ENCODE results near the gene BRSK2. TPM values are rescaled to one million over a fixed set of nuclear protein-coding genes. Genes with fewer than 3 reads are reported as not detected.

BRSK2 gene
- total RNA-seq, 4 donors from 2014 or later: 0.26 to 0.30 TPM; not detected in 2

DNA sequence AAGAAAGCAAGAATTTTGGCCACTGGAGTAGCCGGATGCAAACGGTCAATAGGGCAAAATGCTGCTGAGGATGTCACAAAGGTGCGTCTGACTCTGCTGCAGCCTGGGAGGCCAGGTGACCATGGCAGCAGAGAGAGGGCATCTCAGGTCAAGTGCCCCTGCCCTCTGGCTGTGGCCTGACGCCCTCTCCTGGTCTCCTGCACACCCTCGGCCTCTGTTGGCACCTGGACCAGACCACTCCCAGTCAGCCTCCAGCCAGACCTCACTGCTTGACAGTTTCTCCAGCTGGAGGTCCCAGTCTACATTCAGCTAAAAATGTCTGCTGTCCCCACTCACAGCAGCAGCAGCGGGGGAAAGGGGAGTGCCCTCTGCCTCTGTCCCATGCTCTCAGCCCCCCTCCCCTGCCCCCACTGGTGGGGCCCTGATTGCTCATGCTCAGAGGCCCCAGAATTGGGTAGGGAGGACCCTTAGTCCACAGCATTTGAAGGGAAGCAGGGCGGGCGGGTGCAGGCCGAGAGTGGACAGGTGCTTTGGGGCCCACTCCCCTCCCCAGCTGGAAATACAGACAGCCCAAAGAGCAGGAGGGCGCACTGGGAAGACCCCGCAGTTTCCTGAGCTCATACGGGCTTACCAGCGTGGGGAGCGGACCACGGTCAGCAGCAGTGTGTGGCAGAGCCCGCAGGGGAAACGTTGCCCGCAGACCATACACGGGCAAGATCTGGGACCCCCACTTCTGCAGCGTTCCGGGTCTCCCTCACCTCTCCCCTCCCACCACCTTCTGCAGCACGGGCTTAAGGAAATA, 1.6 kb upstream of the BRSK2 start:
- Histone ChIP-seq H3K27me3 (peaks cover 44% of the 10 kb centered on the region), H3K4me1 (peaks cover 20% of the 10 kb centered on the region), H3K27ac (no peak overlapping the region), H3K36me3 (no peaks in the 10 kb centered on the region), H3K4me3 (no peak overlapping the region), H3K9me3 (no peaks in the 10 kb centered on the region)
- WGBS: 66% methylated on average over 21 of the region's 22 CpGs
- DNase-seq (ENCODE audit: low spot score in 2 of 2): no peak
- TF ChIP-seq, protein P1, sequence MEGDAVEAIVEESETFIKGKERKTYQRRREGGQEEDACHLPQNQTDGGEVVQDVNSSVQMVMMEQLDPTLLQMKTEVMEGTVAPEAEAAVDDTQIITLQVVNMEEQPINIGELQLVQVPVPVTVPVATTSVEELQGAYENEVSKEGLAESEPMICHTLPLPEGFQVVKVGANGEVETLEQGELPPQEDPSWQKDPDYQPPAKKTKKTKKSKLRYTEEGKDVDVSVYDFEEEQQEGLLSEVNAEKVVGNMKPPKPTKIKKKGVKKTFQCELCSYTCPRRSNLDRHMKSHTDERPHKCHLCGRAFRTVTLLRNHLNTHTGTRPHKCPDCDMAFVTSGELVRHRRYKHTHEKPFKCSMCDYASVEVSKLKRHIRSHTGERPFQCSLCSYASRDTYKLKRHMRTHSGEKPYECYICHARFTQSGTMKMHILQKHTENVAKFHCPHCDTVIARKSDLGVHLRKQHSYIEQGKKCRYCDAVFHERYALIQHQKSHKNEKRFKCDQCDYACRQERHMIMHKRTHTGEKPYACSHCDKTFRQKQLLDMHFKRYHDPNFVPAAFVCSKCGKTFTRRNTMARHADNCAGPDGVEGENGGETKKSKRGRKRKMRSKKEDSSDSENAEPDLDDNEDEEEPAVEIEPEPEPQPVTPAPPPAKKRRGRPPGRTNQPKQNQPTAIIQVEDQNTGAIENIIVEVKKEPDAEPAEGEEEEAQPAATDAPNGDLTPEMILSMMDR (IDR thresholded peaks at IDR 0.05): no peak

DNA sequence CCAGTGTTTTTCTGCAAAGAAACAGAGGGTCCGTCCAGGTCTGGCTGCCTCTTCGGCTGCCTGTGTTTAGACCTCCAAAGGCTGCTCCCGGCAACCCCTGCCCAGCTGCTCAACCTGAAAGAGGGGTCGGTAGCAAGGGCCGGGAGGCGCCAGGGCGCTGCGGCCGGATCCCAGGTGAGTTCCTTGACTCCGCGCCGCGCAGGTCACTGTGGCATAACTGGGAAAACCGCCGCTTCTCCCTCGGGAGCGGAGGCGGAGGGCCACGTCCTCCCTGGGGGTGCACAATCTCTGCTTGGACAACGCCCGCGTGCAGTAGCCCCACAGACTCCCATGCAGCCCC, 1.0 kb upstream of the BRSK2 start:
- no peak for DNase-seq (ENCODE audit: low spot score in 2 of 2)
- WGBS: 23% methylated on average over 14 of the region's 22 CpGs
- Histone ChIP-seq H3K4me1 (peaks cover 16% of the 10 kb centered on the region), H3K27ac (no peak overlapping the region), H3K27me3 (peaks cover 50% of the 10 kb centered on the region), H3K36me3 (no peaks in the 10 kb centered on the region), H3K9me3 (no peaks in the 10 kb centered on the region), H3K4me3 (peak overlapping the region; percentile 44)
- TF ChIP-seq POLR2A (IDR thresholded peaks at IDR 0.05) (no peak), POLR2AphosphoS5 (IDR thresholded peaks at IDR 0.05) (no peak), EP300 (IDR thresholded peaks at IDR 0.05) (no peak)
- TF ChIP-seq, protein P1 (IDR thresholded peaks at IDR 0.05): no peak

DNA sequence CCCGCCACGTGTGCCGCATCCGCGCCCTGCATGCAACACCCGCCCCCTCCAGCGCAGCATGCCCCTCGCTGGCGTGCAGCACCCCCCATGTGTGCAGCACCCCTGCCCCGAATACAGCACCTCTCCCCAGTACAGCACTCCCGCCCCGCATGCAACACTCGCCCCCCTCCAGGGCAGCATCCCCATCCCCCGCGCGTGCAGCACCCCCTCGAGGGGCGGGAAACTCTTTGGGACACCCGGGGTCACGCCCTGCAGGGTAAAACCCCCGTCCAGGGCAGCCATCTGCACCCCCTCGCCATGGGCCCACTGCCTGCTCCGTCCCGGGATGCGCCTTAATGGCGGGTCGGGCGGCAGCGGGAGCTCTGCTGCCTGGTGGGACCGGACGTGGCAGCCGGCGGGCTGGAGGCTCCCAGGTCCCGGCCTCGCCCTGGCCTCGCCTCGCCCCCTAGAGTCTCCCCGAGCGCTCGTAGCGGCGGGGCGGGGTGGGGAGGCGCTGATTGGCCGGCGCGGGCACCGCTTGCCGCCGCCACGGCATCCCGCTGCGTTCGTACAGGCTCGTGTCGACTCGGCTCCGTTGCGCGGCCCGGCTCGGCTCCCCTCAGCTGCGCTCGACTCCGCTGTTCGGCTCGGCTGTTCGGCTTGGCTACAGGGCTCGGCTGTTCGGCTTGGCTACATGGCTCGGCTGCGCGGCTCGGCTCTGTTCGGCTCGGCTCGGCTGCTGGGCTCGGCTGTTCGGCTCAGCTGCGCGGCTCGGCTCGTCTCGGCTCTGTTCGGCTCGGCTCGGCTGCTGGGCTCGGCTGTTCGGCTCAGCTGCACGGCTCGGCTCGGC, 417 bp upstream of the BRSK2 start:
- 0% methylated on average over 7 of the region's 92 CpGs for WGBS
- TF ChIP-seq POLR2AphosphoS5 (IDR thresholded peaks at IDR 0.05) (peak in 1 of 3 donors; percentile 20), EP300 (IDR thresholded peaks at IDR 0.05) (no peak)
- H3K27me3 ChIP-seq: peaks cover 49% of the 10 kb centered on the region
- H3K4me1 ChIP-seq: peaks cover 16% of the 10 kb centered on the region
- no peaks in the 10 kb centered on the region for H3K9me3 ChIP-seq
- H3K27ac ChIP-seq: no peak overlapping the region
- H3K36me3 ChIP-seq: no peaks in the 10 kb centered on the region
- H3K4me3 ChIP-seq: peak overlapping the region; percentile 44
- DNase-seq (ENCODE audit: low spot score in 2 of 2): peak; percentile 98

DNA sequence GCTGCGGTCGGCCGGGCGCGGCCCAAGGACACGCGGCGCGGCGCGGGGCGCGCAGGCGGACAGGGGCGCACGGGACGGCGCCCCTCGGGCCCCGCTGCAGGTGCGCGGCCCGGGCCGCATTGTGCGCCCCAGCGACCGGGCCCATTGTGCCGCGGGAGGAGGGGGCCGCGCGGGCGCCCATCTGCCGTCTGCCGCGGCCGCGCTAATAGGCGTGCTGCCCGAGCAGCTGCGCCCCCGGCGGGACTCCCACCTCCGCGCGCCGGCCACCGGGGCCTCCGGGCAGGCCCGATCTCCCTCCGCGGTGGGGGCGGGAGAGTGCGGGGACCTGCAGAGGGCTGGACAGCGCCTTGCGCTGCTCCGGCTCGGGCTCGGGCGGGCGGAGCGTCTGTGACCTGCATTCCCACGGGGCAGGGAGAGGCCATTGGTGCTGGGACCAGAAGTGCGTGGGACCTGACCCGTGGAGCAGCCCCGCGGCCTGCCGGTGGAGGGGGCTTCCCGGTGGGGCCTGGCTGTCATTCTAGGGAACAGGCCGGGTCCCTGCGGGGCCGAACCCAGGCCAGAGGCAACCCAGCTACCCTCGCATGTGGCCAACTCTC, 933 bp downstream of the BRSK2 start:
- Histone ChIP-seq H3K36me3 (no peaks in the 10 kb centered on the region), H3K27ac (no peak overlapping the region), H3K9me3 (no peaks in the 10 kb centered on the region), H3K27me3 (peaks cover 58% of the 10 kb centered on the region), H3K4me3 (peak overlapping the region; percentile 2), H3K4me1 (peaks cover 16% of the 10 kb centered on the region)
- no peak for DNase-seq (ENCODE audit: low spot score in 2 of 2)
- TF ChIP-seq, protein P1 (IDR thresholded peaks at IDR 0.05): no peak
- TF ChIP-seq POLR2A (IDR thresholded peaks at IDR 0.05) (no peak), POLR2AphosphoS5 (IDR thresholded peaks at IDR 0.05) (no peak), EP300 (IDR thresholded peaks at IDR 0.05) (no peak)
- WGBS: no CpG with 5 or more reads among the region's 73 CpGs

DNA sequence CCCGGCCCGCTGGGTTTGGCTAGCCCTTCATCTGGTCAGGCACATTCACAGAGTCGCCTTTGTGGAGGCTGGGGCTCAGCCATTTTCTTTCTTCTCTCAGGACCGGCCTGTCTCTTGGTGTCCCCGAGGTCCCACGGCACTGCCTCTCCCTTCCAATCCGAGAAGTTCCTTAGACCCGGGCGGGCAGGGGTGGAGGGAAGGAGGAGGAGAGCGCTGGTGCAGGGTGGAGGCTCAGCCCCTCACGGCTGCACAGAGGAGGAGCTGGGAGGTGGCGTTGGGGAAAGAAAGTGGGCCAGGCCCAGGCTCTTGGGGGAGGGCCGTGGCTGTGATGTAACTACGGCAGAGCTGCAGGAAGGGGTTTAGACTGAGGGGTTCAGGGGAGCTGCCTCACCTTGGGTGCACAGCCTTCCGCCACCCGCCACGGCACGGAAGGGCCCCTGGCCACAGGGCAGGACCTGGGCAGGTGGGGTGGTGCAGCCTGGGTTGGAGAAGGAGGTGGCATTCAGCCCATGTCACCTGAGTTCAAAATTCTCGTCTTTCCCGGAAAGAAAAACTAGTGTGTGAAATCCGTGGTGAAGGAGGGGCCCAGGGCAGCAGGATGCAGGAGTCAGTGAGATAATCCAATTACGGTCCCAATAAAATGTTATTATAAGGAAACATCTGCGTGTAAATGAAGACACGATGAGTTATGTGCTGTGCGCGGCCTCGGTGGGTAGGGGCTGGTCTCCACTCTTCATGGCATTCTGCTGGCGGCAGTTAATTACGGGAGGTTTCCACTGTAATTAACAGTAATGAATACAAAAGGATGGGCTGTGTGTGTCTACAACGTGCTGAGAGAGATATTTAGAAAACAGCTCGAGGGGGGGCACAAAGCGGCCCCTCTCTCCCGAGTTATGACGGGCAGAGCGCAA, 1.7 kb downstream of the BRSK2 start:
- H3K27ac ChIP-seq: no peak overlapping the region
- no peaks in the 10 kb centered on the region for H3K9me3 ChIP-seq
- TF ChIP-seq POLR2A (IDR thresholded peaks at IDR 0.05) (no peak), POLR2AphosphoS5 (IDR thresholded peaks at IDR 0.05) (no peak), EP300 (IDR thresholded peaks at IDR 0.05) (no peak)
- TF ChIP-seq, protein P1 (IDR thresholded peaks at IDR 0.05): no peak
- H3K27me3 ChIP-seq: peaks cover 64% of the 10 kb centered on the region
- H3K36me3 ChIP-seq: no peaks in the 10 kb centered on the region
- DNase-seq (ENCODE audit: low spot score in 2 of 2): no peak
- peak overlapping the region; percentile 2 for H3K4me3 ChIP-seq
- peaks cover 16% of the 10 kb centered on the region for H3K4me1 ChIP-seq
- WGBS: 39% methylated on average over 29 of the region's 35 CpGs
